IMR-90 (cell line): ENCODE data around the gene ARMC9. TPM values are rescaled to one million over a fixed set of nuclear protein-coding genes. Genes with fewer than 3 reads are reported as not detected.

ENCODE experiments used
- ATAC-seq: fragments of 200-7000 bp; cut with Tn5 transposase; 2 replicates; pipeline ENCODE4 v1.9.1; 2020; ENCODE audit warnings: low read depth, mild to moderate bottlenecking, moderate library complexity
- BruUV-seq: library from RNA; stranded (reverse); fragments of 400-500 nt; replicated peaks from 2 replicates; lab custom pipeline; 2021; lab: Mats Ljungman, UMichigan
- CTCF ChIA-PET: fragments of 300-600 bp; formaldehyde crosslinking; extraction: SDS; loops from one replicate; lab custom pipeline; 2021; ENCODE audit warnings: antibody characterized with exemption; lab: Yijun Ruan, JAX
- POLR2A ChIA-PET: fragments of 300-600 bp; sonication (Branson Sonifier 250); formaldehyde crosslinking; loops from one replicate; lab custom pipeline; 2022; ENCODE audit warnings: antibody characterized with exemption; ENCODE audit not compliant: unreplicated experiment; lab: Charles Lee
- DNase-seq: peaks from one replicate; pipeline ENCODE4 v3.0.0; 2013
- H2AFZ ChIP-seq: replicated peaks from 2 replicates; pipeline ENCODE3; 2013; ENCODE audit warnings: low read length, mild to moderate bottlenecking; ENCODE audit not compliant: poor library complexity
- H2AK5ac ChIP-seq: 2 replicates; pipeline ENCODE4 v1.6.1; 2013; ENCODE audit warnings: low read depth, low read length, inconsistent platforms
- H2AK9ac ChIP-seq: replicated peaks from 2 replicates; pipeline ENCODE3; 2013; ENCODE audit warnings: mild to moderate bottlenecking, low read depth, low read length, moderate library complexity; ENCODE audit not compliant: poor library complexity
- H2BK120ac ChIP-seq: 2 replicates; pipeline ENCODE4 v1.6.1; 2013; ENCODE audit warnings: low read depth, low read length, inconsistent platforms
- H2BK15ac ChIP-seq: 3 replicates; pipeline ENCODE4 v1.6.1; 2013; ENCODE audit warnings: low read depth, low read length, inconsistent platforms
- H2BK20ac ChIP-seq: 2 replicates; pipeline ENCODE4 v1.6.1; 2013; ENCODE audit warnings: low read depth, mild to moderate bottlenecking, inconsistent platforms, low read length, moderate library complexity
- H2BK5ac ChIP-seq: 2 replicates; pipeline ENCODE4 v1.6.1; 2013; ENCODE audit warnings: mild to moderate bottlenecking, low read depth, low read length, inconsistent platforms; ENCODE audit not compliant: poor library complexity, severe bottlenecking
- H3K14ac ChIP-seq: replicated peaks from 2 replicates; pipeline ENCODE4 v1.6.1; 2013; ENCODE audit warnings: low read depth, low read length, inconsistent platforms
- H3K18ac ChIP-seq: 2 replicates; pipeline ENCODE4 v1.6.1; 2013; ENCODE audit warnings: low read depth, low read length, control low read depth
- H3K23ac ChIP-seq: 2 replicates; pipeline ENCODE4 v1.6.1; 2013; ENCODE audit warnings: low read depth, low read length, inconsistent platforms
- H3K27ac ChIP-seq: 2 replicates; pipeline ENCODE4 v1.5.1; 2013; ENCODE audit warnings: mild to moderate bottlenecking, control low read depth, low read length; ENCODE audit not compliant: insufficient read depth
- H3K27me3 ChIP-seq: 2 replicates; pipeline ENCODE4 v1.6.1; 2013; ENCODE audit warnings: low read length; ENCODE audit not compliant: control insufficient read depth, insufficient read depth
- H3K36me3 ChIP-seq: 2 replicates; pipeline ENCODE4 v1.6.1; 2013; ENCODE audit warnings: low read length, mixed read lengths; ENCODE audit not compliant: control insufficient read depth, insufficient read depth
- H3K4ac ChIP-seq: 2 replicates; pipeline ENCODE4 v1.6.1; 2013; ENCODE audit warnings: low read depth, low read length, inconsistent platforms
- H3K4me1 ChIP-seq: 2 replicates; pipeline ENCODE4 v1.6.1; 2013; ENCODE audit warnings: low read length, mixed read lengths; ENCODE audit not compliant: control insufficient read depth, insufficient read depth
- H3K4me2 ChIP-seq: 2 replicates; pipeline ENCODE4 v1.6.1; 2013; ENCODE audit warnings: low read depth, mild to moderate bottlenecking, control low read depth, low read length, moderate library complexity
- H3K4me3 ChIP-seq: 2 replicates; pipeline ENCODE4 v1.5.1; 2013; ENCODE audit warnings: low read depth, mild to moderate bottlenecking, control low read depth, low read length, moderate library complexity; ENCODE audit not compliant: insufficient read depth
- H3K56ac ChIP-seq: 2 replicates; pipeline ENCODE4 v1.6.1; 2013; ENCODE audit warnings: low read length, inconsistent platforms; ENCODE audit not compliant: insufficient read depth; ENCODE audit errors: extremely low read depth
- H3K79me1 ChIP-seq, 2 experiments: 2 replicates each; pipeline ENCODE4 v1.6.1; 2013; ENCODE audit warnings: low read length in 2 of 2, inconsistent platforms in 1 of 2, low read depth in 1 of 2
- H3K9ac ChIP-seq: 2 replicates; pipeline ENCODE4 v1.6.1; 2013; ENCODE audit warnings: low read depth, low read length, control low read depth
- H3K9me1 ChIP-seq: 2 replicates; pipeline ENCODE4 v1.6.1; 2013; ENCODE audit warnings: low read length, inconsistent platforms; ENCODE audit not compliant: insufficient read depth
- H3K9me3 ChIP-seq: 2 replicates; pipeline ENCODE4 v1.6.1; 2013; ENCODE audit warnings: low read length; ENCODE audit not compliant: control insufficient read depth, insufficient read depth
- H4K20me1 ChIP-seq: 2 replicates; pipeline ENCODE4 v1.6.1; 2013; ENCODE audit warnings: low read length, inconsistent platforms; ENCODE audit not compliant: insufficient read depth
- H4K5ac ChIP-seq: 2 replicates; pipeline ENCODE4 v1.6.1; 2013; ENCODE audit warnings: mild to moderate bottlenecking, low read depth, low read length, control low read depth
- H4K8ac ChIP-seq, 2 experiments: 2 replicates each; pipeline ENCODE4 v1.6.1; 2013; ENCODE audit warnings: low read depth in 2 of 2, low read length in 2 of 2, control low read depth in 1 of 2, inconsistent platforms in 1 of 2
- H4K91ac ChIP-seq: 2 replicates; pipeline ENCODE4 v1.6.1; 2013; ENCODE audit warnings: low read depth, low read length, inconsistent platforms; ENCODE audit not compliant: insufficient read depth
- BHLHE40 ChIP-seq: fragments of 150-350 bp; IDR thresholded peaks from 2 replicates; pipeline ENCODE4 v1.6.1; 2016; ENCODE audit warnings: mild to moderate bottlenecking, low read depth, low read length
- CEBPB ChIP-seq: IDR thresholded peaks from 2 replicates; pipeline ENCODE4 v1.6.1; 2012; ENCODE audit warnings: low read depth, low read length, improper control_type of control experiment
- CHD1 ChIP-seq: IDR thresholded peaks from 2 replicates; pipeline ENCODE4 v1.6.1; 2012; ENCODE audit warnings: low read depth, low read length, improper control_type of control experiment
- ELK1 ChIP-seq: fragments of 150-350 bp; IDR thresholded peaks from 2 replicates; pipeline ENCODE4 v1.6.1; 2016; ENCODE audit warnings: low read depth, mild to moderate bottlenecking, low read length, moderate library complexity, borderline replicate concordance
- MAZ ChIP-seq: IDR thresholded peaks from 2 replicates; pipeline ENCODE4 v1.6.1; 2012; ENCODE audit warnings: low read depth, mild to moderate bottlenecking, low read length, improper control_type of control experiment, moderate library complexity, borderline replicate concordance
- NFE2L2 ChIP-seq: fragments of 150-350 bp; IDR thresholded peaks from 2 replicates; pipeline ENCODE4 v1.6.1; 2016; ENCODE audit warnings: low read depth, mild to moderate bottlenecking, low read length
- POLR2A ChIP-seq: IDR thresholded peaks from 2 replicates; pipeline ENCODE4 v1.6.1; 2012; ENCODE audit warnings: mild to moderate bottlenecking, low read depth, low read length
- RAD21 ChIP-seq: IDR thresholded peaks from 2 replicates; pipeline ENCODE4 v1.6.1; 2012; ENCODE audit warnings: low read length, improper control_type of control experiment
- RCOR1 ChIP-seq: IDR thresholded peaks from 2 replicates; pipeline ENCODE4 v1.6.1; 2012; ENCODE audit warnings: mild to moderate bottlenecking, low read length, improper control_type of control experiment; ENCODE audit not compliant: insufficient replicate concordance
- SMC3 ChIP-seq: fragments of 150-350 bp; IDR thresholded peaks from 2 replicates; pipeline ENCODE4 v1.6.1; 2016; ENCODE audit warnings: low read depth, mild to moderate bottlenecking, antibody characterized with exemption, low read length, moderate library complexity
- USF2 ChIP-seq: fragments of 150-350 bp; IDR thresholded peaks from 2 replicates; pipeline ENCODE4 v1.6.1; 2017; ENCODE audit warnings: mild to moderate bottlenecking, antibody characterized with exemption, low read length, low read depth
- WGBS, 2 experiments: methylation state at CpG; one replicate each; pipeline versions ENCODE4 v1.1.5 to v1.1.7; 2013; ENCODE audit warnings: missing lambda C conversion rate in 2 of 2; ENCODE audit not compliant: insufficient read length in 1 of 2; ENCODE audit errors: extremely low coverage in 2 of 2; 5-methylcytosine and 5-hydroxymethylcytosine counted together
- dilution Hi-C: fragments of 300-500 bp; cut with HindIII; formaldehyde crosslinking; loops from one replicate; pipeline ENCODE4 v1.14.3; 2018; ENCODE audit warnings: low sequenced_read_pairs; ENCODE audit not compliant: unreplicated experiment
- in situ Hi-C: fragments of 300-500 bp; cut with MboI; formaldehyde crosslinking; loops from 3 replicates; pipeline ENCODE4 v1.14.3; 2019; ENCODE audit warnings: low sequenced_read_pairs, inconsistent platforms, mixed read lengths
- intact Hi-C: fragments of 100-400 bp; cut with micrococcal nuclease; formaldehyde crosslinking; loops from 2 replicates; pipeline ENCODE4 v1.10.0; 2022
- polyA plus RNA-seq, 3 experiments: library from polyadenylated mRNA; depleted of rRNA; stranded (reverse); fragments of >200 nt; gene quantifications; 2 replicates each; pipeline ENCODE4 v1.2.3, GENCODE V29; 2012; ENCODE audit warnings: low replicate concordance in 1 of 3
- total RNA-seq: library from RNA; depleted of rRNA; stranded (reverse); fragments of >200 nt; gene quantifications from 2 replicates; pipeline ENCODE4 v1.2.3, GENCODE V29; 2012
- TF ChIP-seq, protein P1 (sequence below): conservative IDR thresholded peaks from 2 replicates; pipeline ENCODE4 v1.5.1; 2012; ENCODE audit warnings: mild to moderate bottlenecking, low read depth, low read length, improper control_type of control experiment

ARMC9 gene
- total and polyA plus RNA-seq, 2 of the 4 experiments (the other 2 are of a cell fraction), result 36.0 to 46.6 TPM

GRCh38 chr2:231379266-231380215, 181.1 kb downstream of the ARMC9 start (continued):
- no peak for TF ChIP-seq MAZ

- Histone ChIP-seq H3K4ac (no peak overlapping the region), H4K20me1 (no peaks in the 10 kb centered on the region), H3K27ac (no peak overlapping the region), H3K56ac (no peak overlapping the region), H2BK120ac (no peak overlapping the region), H3K79me1 (no peaks in the 10 kb centered on the region), H3K18ac (no peak overlapping the region), H2AK9ac (no peak overlapping the region), H4K5ac (no peak overlapping the region), H3K4me2 (no peak overlapping the region), H3K4me1 (no peaks in the 10 kb centered on the region), H4K91ac (no peak overlapping the region), H3K9ac (no peak overlapping the region), H3K27me3 (no peaks in the 10 kb centered on the region), H2BK15ac (no peak overlapping the region), H4K8ac (no peak overlapping the region), H3K23ac (no peak overlapping the region), H3K9me3 (peaks cover 4% of the 10 kb centered on the region), H3K36me3 (no peaks in the 10 kb centered on the region), H2AFZ (no peak overlapping the region), H2BK5ac (no peak overlapping the region), H2BK20ac (no peak overlapping the region), H3K14ac (no peak overlapping the region), H3K4me3 (no peak overlapping the region), H2AK5ac (no peak overlapping the region), H3K9me1 (no peaks in the 10 kb centered on the region)
- ChIA-PET POLR2A (no interaction called here), CTCF (no interaction called here)
- dilution Hi-C loops (no loop called here), intact Hi-C loops (no loop called here), in situ Hi-C loops (no loop called here)
- BruUV-seq, result no TSS peak
- ATAC-seq, result no peak
- DNase-seq, result no peak
- 80% methylated on average over 1 of the region's 10 CpGs; no CpG with 5 or more reads in 1 of the 2 experiments for WGBS, 2 experiments
- TF ChIP-seq ELK1 (no peak), BHLHE40 (no peak), CEBPB (no peak), CHD1 (no peak), RAD21 (no peak), SMC3 (no peak), MAZ (no peak), POLR2A (no peak), NFE2L2 (no peak), RCOR1 (no peak), USF2 (no peak)
- TF ChIP-seq, protein P1, sequence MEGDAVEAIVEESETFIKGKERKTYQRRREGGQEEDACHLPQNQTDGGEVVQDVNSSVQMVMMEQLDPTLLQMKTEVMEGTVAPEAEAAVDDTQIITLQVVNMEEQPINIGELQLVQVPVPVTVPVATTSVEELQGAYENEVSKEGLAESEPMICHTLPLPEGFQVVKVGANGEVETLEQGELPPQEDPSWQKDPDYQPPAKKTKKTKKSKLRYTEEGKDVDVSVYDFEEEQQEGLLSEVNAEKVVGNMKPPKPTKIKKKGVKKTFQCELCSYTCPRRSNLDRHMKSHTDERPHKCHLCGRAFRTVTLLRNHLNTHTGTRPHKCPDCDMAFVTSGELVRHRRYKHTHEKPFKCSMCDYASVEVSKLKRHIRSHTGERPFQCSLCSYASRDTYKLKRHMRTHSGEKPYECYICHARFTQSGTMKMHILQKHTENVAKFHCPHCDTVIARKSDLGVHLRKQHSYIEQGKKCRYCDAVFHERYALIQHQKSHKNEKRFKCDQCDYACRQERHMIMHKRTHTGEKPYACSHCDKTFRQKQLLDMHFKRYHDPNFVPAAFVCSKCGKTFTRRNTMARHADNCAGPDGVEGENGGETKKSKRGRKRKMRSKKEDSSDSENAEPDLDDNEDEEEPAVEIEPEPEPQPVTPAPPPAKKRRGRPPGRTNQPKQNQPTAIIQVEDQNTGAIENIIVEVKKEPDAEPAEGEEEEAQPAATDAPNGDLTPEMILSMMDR, result no peak
Observed at GRCh38 chr2:231380307-231380706, 181.9 kb downstream of the ARMC9 start.
